ENCODE data around the gene ATP2A2. TPM values are rescaled to one million over a fixed set of nuclear protein-coding genes. Genes with fewer than 3 reads are reported as not detected.

Gene ATP2A2
- total RNA-seq, 1 donor from 2014 or later, result 185 TPM

DNA sequence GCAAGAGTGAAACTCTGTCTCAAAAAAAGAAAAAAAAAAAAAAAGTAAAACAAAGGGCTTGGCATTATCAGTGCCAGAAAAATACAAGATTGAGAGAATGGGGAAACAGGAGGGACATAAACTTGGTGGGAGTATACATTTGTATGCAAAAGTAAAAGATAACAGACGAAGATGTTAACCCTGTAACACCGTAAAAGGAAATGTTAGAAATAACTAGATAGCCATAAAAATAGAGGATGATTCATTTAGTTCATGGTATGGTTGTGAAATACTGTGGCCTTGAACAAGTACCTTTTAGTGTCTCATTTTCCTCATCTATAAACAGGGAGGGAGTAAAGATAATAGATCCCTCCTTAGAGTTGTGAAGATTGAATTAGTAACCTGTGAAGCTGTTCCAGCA is 33.3 kb downstream of the ATP2A2 start:
- TF ChIP-seq, protein P1, sequence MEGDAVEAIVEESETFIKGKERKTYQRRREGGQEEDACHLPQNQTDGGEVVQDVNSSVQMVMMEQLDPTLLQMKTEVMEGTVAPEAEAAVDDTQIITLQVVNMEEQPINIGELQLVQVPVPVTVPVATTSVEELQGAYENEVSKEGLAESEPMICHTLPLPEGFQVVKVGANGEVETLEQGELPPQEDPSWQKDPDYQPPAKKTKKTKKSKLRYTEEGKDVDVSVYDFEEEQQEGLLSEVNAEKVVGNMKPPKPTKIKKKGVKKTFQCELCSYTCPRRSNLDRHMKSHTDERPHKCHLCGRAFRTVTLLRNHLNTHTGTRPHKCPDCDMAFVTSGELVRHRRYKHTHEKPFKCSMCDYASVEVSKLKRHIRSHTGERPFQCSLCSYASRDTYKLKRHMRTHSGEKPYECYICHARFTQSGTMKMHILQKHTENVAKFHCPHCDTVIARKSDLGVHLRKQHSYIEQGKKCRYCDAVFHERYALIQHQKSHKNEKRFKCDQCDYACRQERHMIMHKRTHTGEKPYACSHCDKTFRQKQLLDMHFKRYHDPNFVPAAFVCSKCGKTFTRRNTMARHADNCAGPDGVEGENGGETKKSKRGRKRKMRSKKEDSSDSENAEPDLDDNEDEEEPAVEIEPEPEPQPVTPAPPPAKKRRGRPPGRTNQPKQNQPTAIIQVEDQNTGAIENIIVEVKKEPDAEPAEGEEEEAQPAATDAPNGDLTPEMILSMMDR (IDR thresholded peaks at IDR 0.05), result no peak
- Histone ChIP-seq H3K27ac (peak overlapping the region; percentile 70 to 75), H3K27me3 (no peaks in the 10 kb centered on the region), H3K4me1 (peaks cover 6 to 46% of the 10 kb centered on the region in 2 donors), H3K9me3 (no peaks in the 10 kb centered on the region), H3K36me3 (peaks cover 10 to 17% of the 10 kb centered on the region in 2 donors), H3K4me3 (no peak overlapping the region)
- DNase-seq (ENCODE audit: low spot score in 2 of 2), result no peak
- intact Hi-C loops (cut with DNase I), result loop anchor here (10.0 kb wide), 1 partner anchor 210 kb away; no protein-coding TSS in a partner anchor

DNA sequence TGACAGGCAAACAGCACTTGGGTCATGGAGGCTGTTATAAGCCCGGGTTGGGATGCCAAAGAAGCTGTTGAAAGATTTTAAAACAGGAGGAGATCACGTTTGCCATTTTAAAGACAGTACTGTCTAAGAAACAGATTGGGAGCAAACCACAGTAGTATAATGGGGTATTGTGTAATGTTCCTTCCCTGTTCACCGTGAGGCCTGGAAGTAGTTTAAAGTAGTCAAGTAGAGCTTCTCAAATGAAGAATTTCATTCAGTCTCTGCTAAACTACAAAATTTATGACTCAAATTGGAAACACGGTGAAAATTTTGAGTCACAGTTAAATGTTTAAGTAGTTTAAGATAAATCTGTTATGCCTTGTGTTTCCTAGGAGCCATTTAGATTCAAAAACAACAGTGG is 35.8 kb downstream of the ATP2A2 start:
- Histone ChIP-seq H3K27me3 (no peaks in the 10 kb centered on the region), H3K4me3 (no peak overlapping the region), H3K27ac (peak overlapping the region; percentile 69 to 77), H3K4me1 (peaks cover 6 to 38% of the 10 kb centered on the region in 2 donors), H3K9me3 (no peaks in the 10 kb centered on the region), H3K36me3 (peaks cover 16 to 17% of the 10 kb centered on the region in 2 donors)
- TF ChIP-seq, protein P1 (IDR thresholded peaks at IDR 0.05), result no peak
- no peak for DNase-seq (ENCODE audit: low spot score in 2 of 2)
- intact Hi-C loops (cut with DNase I), result loop anchor here (10.0 kb wide), 1 partner anchor 212 kb away; no protein-coding TSS in a partner anchor

DNA sequence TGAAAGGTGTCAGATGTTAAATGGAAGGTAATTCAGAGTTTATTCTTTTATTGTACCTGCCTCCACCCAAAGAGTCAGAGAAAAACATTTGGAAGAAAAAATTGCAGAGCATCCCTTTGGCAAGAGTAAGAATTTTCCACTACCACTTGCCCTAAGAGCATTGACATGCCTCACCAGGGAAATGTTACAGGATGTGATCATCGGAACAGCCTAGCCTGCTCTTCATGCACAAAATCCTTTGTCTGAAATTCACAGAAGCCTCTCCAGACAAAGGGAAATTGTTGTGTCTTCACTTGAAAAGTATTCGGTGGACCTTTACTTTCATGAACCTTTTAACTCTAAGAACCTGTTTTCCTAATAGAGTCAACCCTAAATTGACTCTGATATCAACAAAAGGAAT is 36.9 kb downstream of the ATP2A2 start:
- TF ChIP-seq, protein P1 (IDR thresholded peaks at IDR 0.05), result no peak
- Histone ChIP-seq H3K36me3 (peaks cover 17 to 19% of the 10 kb centered on the region in 2 donors), H3K4me3 (no peak overlapping the region), H3K4me1 (peaks cover 6 to 30% of the 10 kb centered on the region in 2 donors), H3K27ac (peak overlapping the region; percentile 39 to 77), H3K9me3 (no peaks in the 10 kb centered on the region), H3K27me3 (no peaks in the 10 kb centered on the region)
- intact Hi-C loops (cut with DNase I), result loop anchor here (10.0 kb wide), 1 partner anchor 213 kb away; no protein-coding TSS in a partner anchor
- no peak for DNase-seq (ENCODE audit: low spot score in 2 of 2)

DNA sequence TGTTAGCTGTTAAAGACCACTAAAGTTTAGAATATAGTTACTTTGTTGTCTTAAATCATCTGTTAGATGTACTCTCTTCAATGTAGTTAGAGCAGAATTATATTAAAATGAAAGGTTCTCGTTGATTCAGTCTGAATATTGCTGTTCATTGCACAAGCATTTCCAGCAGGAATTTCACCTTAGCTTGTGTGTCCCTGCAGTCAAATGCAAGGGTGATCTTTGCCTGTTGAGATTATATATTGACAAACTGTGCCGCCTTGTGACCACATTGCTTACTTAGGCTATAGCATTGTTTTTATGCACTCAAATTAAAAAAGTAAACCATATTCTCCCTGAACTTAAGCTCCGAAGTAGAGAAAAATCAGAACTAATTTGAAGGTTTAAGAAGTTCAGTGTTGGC is 39.5 kb downstream of the ATP2A2 start:
- peaks cover 36 to 37% of the 10 kb centered on the region in 2 donors for H3K36me3 ChIP-seq
- intact Hi-C loops (cut with DNase I), result no loop called here
- H3K27me3 ChIP-seq, result no peaks in the 10 kb centered on the region
- no peak overlapping the region for H3K4me3 ChIP-seq
- H3K4me1 ChIP-seq, result peaks cover 0 to 15% of the 10 kb centered on the region in 2 donors
- H3K9me3 ChIP-seq, result no peaks in the 10 kb centered on the region
- H3K27ac ChIP-seq, result no peak overlapping the region
- DNase-seq (ENCODE audit: low spot score in 2 of 2), result no peak
- TF ChIP-seq, protein P1 (IDR thresholded peaks at IDR 0.05), result no peak

DNA sequence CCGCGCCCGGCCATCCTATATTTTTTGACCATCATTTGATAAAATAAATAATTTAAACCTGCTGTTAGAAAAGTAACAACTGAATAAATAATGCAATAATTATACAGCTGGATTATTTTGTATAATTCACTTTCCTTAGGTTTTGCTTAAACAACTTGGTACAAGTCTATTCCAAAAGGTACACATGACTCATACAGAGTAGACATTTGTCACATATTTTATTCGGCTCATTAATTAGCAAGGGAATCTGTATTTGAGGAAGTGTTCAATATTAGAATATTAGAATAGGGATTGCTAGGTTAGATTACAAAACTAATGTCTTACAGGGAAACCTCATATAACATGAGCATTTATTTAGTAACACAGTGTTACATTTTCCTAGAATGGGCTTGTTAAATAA is 48.7 kb downstream of the ATP2A2 start:
- DNase-seq (ENCODE audit: low spot score in 2 of 2), result no peak
- Histone ChIP-seq H3K27ac (no peak overlapping the region), H3K27me3 (no peaks in the 10 kb centered on the region), H3K36me3 (peaks cover 65 to 74% of the 10 kb centered on the region in 2 donors), H3K4me1 (peaks cover 0 to 16% of the 10 kb centered on the region in 2 donors), H3K9me3 (no peaks in the 10 kb centered on the region), H3K4me3 (no peak overlapping the region)
- intact Hi-C loops (cut with DNase I), result no loop called here
- TF ChIP-seq, protein P1 (IDR thresholded peaks at IDR 0.05), result no peak

DNA sequence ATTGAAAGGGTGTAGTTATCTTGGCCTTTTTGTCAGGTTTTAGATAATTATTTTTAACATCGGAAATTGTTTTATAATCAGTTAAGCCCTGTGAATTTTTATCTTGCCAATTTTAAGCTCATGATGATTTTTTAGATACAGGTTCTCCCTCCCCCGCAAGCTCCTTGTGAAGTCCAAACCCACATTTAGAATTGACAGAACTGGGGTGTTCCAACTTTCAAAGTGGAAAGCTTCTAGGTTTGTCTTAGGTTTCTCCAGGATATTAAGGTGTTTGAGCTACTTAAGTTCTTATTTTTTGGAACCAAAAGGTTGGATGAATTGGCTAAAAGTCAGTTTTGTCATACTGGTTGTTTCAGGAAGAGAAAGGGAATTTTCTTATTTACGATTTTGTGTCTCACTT is 49.1 kb downstream of the ATP2A2 start:
- Histone ChIP-seq H3K9me3 (no peaks in the 10 kb centered on the region), H3K36me3 (peaks cover 69 to 76% of the 10 kb centered on the region in 2 donors), H3K4me3 (no peak overlapping the region), H3K27me3 (no peaks in the 10 kb centered on the region), H3K27ac (no peak overlapping the region), H3K4me1 (peaks cover 0 to 16% of the 10 kb centered on the region in 2 donors)
- TF ChIP-seq, protein P1 (IDR thresholded peaks at IDR 0.05), result no peak
- no peak for DNase-seq (ENCODE audit: low spot score in 2 of 2)
- intact Hi-C loops (cut with DNase I), result no loop called here

Data from ascending aorta (tissue), 2 donors.